Measurements from ENCODE around the gene NTRK3.

- TF ChIP-seq EZH2 (IDR thresholded peaks at IDR 0.05; ENCODE audit: low read depth): no peak
- TF ChIP-seq CTCF (conservative IDR thresholded peaks at IDR 0.05): no peak
Observed at GRCh38 chr15:88221836-88222235, 34.7 kb downstream of the NTRK3 start.

Measured in PC-9 (cell line).